Stomach (tissue), 4 donors: ENCODE measurements around the gene CDH18.

Experiments
- POLR2A ChIP-seq, 4 donors: fragments of 450-650 bp; IDR thresholded peaks; one replicate each; pipeline ENCODE4 v1.6.1; 2016; ENCODE audit warnings: antibody characterized with exemption in 4 of 4, control low read depth in 2 of 4, mild to moderate bottlenecking in 1 of 4, moderate library complexity in 1 of 4
- POLR2AphosphoS5 ChIP-seq, 3 donors: sonication (generic); formaldehyde crosslinking; IDR thresholded peaks; one replicate each; pipeline ENCODE4 v1.6.1; 2016; ENCODE audit warnings: antibody characterized with exemption in 3 of 3
- TF ChIP-seq, protein P1 (sequence below), 7 experiments: fragments of 450-650 bp in 4 of 7; fragments of 200-600 bp in 3 of 7; sonication (generic) in 3 of 7; IDR thresholded peaks; one replicate each; pipeline ENCODE4 v1.5.1; 2016 to 2019; ENCODE audit warnings: antibody characterized with exemption in 7 of 7, control low read depth in 2 of 7, mild to moderate bottlenecking in 1 of 7

DNA sequence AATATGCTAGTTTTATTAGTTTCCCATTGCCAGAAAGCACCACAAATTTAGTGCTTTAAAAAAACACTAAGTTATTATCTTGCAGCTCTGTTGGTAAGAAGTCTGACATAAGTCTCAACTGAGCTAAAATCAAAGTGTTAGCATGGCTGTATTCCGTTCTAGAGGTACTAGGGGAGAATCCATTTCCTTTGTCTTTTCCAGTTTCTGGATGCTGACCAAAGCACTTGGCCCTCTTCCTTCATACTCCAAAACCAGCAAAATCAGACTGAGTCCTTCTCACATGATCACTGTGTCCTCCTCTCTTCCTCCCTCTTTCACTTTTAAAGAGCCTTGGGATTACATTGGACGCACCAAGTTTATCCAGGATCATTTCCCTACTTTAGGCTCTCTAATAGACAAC lies 9.5 kb downstream of the CDH18 start:
- TF ChIP-seq, protein P1, sequence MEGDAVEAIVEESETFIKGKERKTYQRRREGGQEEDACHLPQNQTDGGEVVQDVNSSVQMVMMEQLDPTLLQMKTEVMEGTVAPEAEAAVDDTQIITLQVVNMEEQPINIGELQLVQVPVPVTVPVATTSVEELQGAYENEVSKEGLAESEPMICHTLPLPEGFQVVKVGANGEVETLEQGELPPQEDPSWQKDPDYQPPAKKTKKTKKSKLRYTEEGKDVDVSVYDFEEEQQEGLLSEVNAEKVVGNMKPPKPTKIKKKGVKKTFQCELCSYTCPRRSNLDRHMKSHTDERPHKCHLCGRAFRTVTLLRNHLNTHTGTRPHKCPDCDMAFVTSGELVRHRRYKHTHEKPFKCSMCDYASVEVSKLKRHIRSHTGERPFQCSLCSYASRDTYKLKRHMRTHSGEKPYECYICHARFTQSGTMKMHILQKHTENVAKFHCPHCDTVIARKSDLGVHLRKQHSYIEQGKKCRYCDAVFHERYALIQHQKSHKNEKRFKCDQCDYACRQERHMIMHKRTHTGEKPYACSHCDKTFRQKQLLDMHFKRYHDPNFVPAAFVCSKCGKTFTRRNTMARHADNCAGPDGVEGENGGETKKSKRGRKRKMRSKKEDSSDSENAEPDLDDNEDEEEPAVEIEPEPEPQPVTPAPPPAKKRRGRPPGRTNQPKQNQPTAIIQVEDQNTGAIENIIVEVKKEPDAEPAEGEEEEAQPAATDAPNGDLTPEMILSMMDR (IDR thresholded peaks at IDR 0.05) = no peak
- TF ChIP-seq POLR2AphosphoS5 (IDR thresholded peaks at IDR 0.05) = no peak
- TF ChIP-seq POLR2A (IDR thresholded peaks at IDR 0.05) = no peak
